ENCODE results near the gene HACE1.

Gene HACE1

GRCh38 chr6:104711371-104711770 is 148.3 kb downstream of the HACE1 start:
- Histone ChIP-seq H3K9ac (ENCODE audit: low read depth, low read length) (no peak overlapping the region), H3K27me3 (ENCODE audit: insufficient read depth, low read length, poor library complexity) (no peaks in the 10 kb centered on the region), H3K79me2 (ENCODE audit: insufficient read depth, low read length) (no peaks in the 10 kb centered on the region), H4K20me1 (ENCODE audit: insufficient read depth, low read length) (no peaks in the 10 kb centered on the region), H3K36me3 (ENCODE audit: insufficient read depth, low read length) (no peaks in the 10 kb centered on the region), H3K4me3 (ENCODE audit: low read depth in 1 of 2, low read length in 2 of 2) (no peak overlapping the region), H3K9me3 (ENCODE audit: insufficient read depth, low read length, severe bottlenecking) (no peaks in the 10 kb centered on the region), H2AFZ (ENCODE audit: low read depth, low read length) (no peak overlapping the region), H3K4me2 (ENCODE audit: insufficient read depth, low read length) (no peak overlapping the region), H3K4me1 (ENCODE audit: insufficient read depth, low read length) (peaks cover 4% of the 10 kb centered on the region), H3K27ac (ENCODE audit: low read length) (0 out of 2 replicates have a peak overlapping the region, but pooled peaks have one; percentile 6)
- DNase-seq (no peak), ATAC-seq (ENCODE audit: insufficient read depth, low read depth) (no peak)
- TF ChIP-seq, protein P1, sequence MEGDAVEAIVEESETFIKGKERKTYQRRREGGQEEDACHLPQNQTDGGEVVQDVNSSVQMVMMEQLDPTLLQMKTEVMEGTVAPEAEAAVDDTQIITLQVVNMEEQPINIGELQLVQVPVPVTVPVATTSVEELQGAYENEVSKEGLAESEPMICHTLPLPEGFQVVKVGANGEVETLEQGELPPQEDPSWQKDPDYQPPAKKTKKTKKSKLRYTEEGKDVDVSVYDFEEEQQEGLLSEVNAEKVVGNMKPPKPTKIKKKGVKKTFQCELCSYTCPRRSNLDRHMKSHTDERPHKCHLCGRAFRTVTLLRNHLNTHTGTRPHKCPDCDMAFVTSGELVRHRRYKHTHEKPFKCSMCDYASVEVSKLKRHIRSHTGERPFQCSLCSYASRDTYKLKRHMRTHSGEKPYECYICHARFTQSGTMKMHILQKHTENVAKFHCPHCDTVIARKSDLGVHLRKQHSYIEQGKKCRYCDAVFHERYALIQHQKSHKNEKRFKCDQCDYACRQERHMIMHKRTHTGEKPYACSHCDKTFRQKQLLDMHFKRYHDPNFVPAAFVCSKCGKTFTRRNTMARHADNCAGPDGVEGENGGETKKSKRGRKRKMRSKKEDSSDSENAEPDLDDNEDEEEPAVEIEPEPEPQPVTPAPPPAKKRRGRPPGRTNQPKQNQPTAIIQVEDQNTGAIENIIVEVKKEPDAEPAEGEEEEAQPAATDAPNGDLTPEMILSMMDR (IDR thresholded peaks at IDR 0.05; ENCODE audit: borderline replicate concordance, extremely low read depth, low read length, poor library complexity, severe bottlenecking): no peak
- TF ChIP-seq EZH2 (IDR thresholded peaks at IDR 0.05; ENCODE audit: borderline replicate concordance, low read depth, low read length, severe bottlenecking): no peak

- TF ChIP-seq, protein P1 (IDR thresholded peaks at IDR 0.05; ENCODE audit: borderline replicate concordance, extremely low read depth, low read length, poor library complexity, severe bottlenecking): no peak
- no peak for TF ChIP-seq EZH2 (IDR thresholded peaks at IDR 0.05; ENCODE audit: borderline replicate concordance, low read depth, low read length, severe bottlenecking)
- H2AFZ ChIP-seq (ENCODE audit: low read depth, low read length): no peak overlapping the region
- H3K27ac ChIP-seq (ENCODE audit: low read length): no peak overlapping the region
- no peak for ATAC-seq (ENCODE audit: insufficient read depth, low read depth)
- H3K27me3 ChIP-seq (ENCODE audit: insufficient read depth, low read length, poor library complexity): no peaks in the 10 kb centered on the region
- no peak overlapping the region for H3K4me3 ChIP-seq (ENCODE audit: low read depth in 1 of 2, low read length in 2 of 2)
- H3K9me3 ChIP-seq (ENCODE audit: insufficient read depth, low read length, severe bottlenecking): no peaks in the 10 kb centered on the region
- no peaks in the 10 kb centered on the region for H3K36me3 ChIP-seq (ENCODE audit: insufficient read depth, low read length)
- no peak overlapping the region for H3K9ac ChIP-seq (ENCODE audit: low read depth, low read length)
- H4K20me1 ChIP-seq (ENCODE audit: insufficient read depth, low read length): no peaks in the 10 kb centered on the region
- peaks cover 11% of the 10 kb centered on the region for H3K4me1 ChIP-seq (ENCODE audit: insufficient read depth, low read length)
- DNase-seq: no peak
- H3K79me2 ChIP-seq (ENCODE audit: insufficient read depth, low read length): no peaks in the 10 kb centered on the region
- H3K4me2 ChIP-seq (ENCODE audit: insufficient read depth, low read length): no peak overlapping the region
These were observed 149.0 kb downstream of the HACE1 start for GRCh38 chr6:104710543-104711335.

GRCh38 chr6:104705916-104706442 is 153.7 kb downstream of the HACE1 start:
- no peaks in the 10 kb centered on the region for H3K27me3 ChIP-seq (ENCODE audit: insufficient read depth, low read length, poor library complexity)
- no peak for TF ChIP-seq EZH2 (IDR thresholded peaks at IDR 0.05; ENCODE audit: borderline replicate concordance, low read depth, low read length, severe bottlenecking)
- TF ChIP-seq, protein P1 (IDR thresholded peaks at IDR 0.05; ENCODE audit: borderline replicate concordance, extremely low read depth, low read length, poor library complexity, severe bottlenecking): no peak
- H3K4me2 ChIP-seq (ENCODE audit: insufficient read depth, low read length): peak overlapping the region; percentile 65
- peaks cover 40% of the 10 kb centered on the region for H3K4me1 ChIP-seq (ENCODE audit: insufficient read depth, low read length)
- peak overlapping the region; percentile 81 for H3K27ac ChIP-seq (ENCODE audit: low read length)
- H3K9ac ChIP-seq (ENCODE audit: low read depth, low read length): no peak overlapping the region
- H4K20me1 ChIP-seq (ENCODE audit: insufficient read depth, low read length): no peaks in the 10 kb centered on the region
- no peak overlapping the region for H3K4me3 ChIP-seq (ENCODE audit: low read depth in 1 of 2, low read length in 2 of 2)
- H2AFZ ChIP-seq (ENCODE audit: low read depth, low read length): no peak overlapping the region
- ATAC-seq (ENCODE audit: insufficient read depth, low read depth): no peak
- no peaks in the 10 kb centered on the region for H3K9me3 ChIP-seq (ENCODE audit: insufficient read depth, low read length, severe bottlenecking)
- no peaks in the 10 kb centered on the region for H3K79me2 ChIP-seq (ENCODE audit: insufficient read depth, low read length)
- no peak for DNase-seq
- no peaks in the 10 kb centered on the region for H3K36me3 ChIP-seq (ENCODE audit: insufficient read depth, low read length)
